ENCODE measurements around the gene YWHAE.
"Not testable (repeated sequence)": the region's sequence is repeated elsewhere in the genome, so short reads cannot be mapped to it uniquely, and the experiment has no call there.

The YWHAE gene

DNA sequence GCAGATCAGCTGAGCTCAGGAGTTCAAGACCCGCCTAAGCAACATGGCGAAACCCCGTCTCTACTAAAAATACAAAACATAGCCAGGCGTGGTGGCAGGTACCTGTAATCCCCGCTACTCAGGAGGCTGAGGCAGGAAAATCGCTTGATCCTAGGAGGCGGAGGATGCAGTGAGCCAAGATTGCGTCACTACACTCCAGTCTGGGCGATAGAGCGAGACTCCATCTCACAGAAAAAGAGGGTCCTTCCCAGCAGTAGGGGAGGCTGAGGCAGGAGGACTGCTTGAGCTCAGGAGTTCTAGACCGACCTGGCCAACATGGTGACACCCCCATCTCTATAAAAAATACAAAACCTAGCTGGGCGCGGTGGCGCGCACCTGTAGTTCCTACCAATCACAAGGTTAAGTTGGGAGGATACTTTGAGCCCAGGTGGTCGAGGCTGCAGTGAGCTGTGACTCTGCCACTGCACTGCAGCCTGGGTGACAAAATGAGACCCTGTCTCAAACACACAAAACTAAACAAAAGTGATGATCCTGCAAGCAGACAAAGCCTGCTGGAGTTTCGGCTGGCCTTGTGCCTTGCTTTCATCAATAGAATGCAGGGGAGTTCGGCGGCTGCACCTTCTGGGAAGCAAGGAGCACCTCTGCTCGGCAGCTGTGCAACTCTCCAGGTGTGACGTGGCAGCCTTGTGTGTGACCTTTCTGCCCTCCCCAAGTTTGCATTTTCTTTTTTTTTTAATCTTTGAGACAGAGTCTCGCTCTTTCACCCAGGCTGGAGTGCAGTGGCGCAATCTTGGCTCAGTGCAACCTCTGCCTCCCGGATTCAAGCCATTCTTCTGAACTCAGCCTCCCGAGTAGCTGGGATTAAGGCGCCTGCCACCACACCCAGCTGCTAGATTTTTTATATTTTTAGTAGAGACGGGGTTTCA, 12.4 kb upstream of the YWHAE start:
- no peak for DNase-seq (ENCODE audit: low read depth in 2 of 2)

DNA sequence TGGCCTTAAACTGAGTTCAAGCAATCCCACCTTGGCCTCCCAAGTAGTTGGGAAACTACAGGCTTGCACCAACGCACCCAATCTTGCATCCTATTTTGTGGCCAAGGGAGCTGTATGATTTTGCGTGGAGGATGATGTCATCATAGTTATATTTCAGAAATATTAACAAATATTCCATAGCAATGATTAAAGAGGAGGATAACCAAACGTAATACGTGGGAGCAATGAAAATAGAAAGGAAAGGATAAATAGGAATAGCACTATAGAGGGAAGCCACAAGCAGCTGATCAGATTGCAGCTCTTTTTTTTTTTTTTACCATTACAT, 2.2 kb upstream of the YWHAE start:
- DNase-seq (ENCODE audit: low read depth in 2 of 2): no peak

DNA sequence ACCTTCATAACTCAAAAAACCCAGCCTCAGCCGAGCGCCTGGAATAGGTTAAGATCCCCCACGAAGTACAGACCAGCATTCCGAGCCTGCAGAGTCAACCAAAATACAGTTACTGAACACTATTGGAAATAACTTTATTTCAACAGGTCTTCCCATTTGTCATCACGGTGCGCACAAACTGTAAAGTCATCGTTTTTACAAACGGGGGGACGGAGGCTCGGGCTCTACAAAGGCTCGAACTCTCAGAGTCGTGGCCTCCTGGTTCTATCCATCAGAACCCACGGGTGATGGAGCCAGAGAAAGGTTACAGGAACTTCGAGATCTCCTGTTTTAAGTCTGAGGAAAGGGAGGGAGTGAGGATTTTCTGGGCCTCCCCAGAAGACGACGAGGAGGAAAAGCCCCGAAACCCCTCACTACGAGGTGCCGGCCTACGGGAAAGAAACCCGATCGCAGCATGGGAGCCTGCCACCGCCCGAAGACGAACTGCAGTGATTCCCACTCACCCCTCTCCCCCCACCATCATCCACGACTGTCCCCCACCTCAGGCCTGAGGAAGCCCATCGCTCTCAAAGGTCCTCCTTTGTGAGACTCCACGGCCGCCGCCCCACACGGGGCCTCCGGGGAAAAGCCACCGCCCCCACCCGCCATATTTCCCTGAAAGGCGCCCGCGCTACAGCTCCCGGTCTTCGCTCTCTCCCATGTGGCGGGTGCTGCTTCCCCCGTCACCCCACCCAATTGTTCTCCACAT, 917 bp downstream of the YWHAE start:
- DNase-seq (ENCODE audit: low read depth in 2 of 2): no peak

DNA sequence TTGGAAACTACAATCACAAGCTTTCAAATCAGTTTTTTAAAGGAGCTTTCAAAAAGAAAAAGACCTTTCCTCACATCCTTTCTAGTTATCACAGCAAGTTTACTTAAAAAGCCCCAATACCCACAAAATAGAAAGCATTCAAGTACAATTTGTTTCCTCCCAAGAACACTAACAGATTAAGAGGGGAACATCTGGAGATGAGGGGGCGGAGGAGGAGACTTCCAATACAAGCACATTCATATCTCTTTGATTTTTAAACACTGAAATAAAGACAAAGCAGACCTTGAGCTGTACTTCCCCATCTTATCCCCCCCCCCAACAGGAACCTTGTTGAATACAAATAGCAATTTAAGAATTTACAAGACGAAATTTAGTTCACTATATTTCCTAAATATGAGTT, 2.0 kb downstream of the YWHAE start:
- no peak for DNase-seq (ENCODE audit: low read depth in 2 of 2)

DNA sequence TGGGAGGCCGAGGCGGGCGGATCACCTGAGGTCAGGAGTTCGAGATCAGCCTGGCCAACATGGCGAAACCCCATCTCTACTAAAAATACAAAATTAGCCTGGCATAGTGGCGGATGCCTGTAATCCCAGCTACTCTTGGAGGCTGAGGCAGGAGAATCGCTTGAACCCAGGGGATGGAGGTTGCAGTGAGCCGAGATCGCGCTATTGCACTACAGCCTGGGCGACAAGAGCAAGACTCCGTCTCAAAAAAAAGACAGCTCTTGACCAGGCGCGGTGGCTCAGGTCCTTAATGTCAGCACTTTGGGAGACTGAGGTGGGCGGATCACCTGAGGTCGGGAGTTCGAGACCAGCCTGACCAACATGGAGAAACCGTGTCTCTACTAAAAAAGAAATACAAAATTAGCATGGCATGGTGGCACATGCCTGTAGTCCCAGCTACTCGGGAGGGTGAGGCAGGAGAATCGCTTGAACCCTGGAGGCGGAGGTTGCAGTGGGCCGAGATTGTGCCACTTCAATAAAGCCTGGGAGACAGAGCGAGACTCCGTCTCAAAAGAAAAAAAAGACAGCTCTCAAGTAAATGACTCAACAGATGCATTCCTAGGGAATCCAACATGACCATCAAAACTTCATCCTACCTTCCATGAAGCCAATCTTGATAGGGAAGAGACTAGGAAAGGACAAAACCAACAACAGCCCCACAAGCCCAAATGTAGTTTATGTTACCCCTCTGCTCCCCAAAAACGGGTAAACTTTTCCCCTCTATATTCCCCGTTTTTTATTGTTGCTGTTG, 4.0 kb downstream of the YWHAE start:
- DNase-seq (ENCODE audit: low read depth in 2 of 2): not testable (repeated sequence)

DNA sequence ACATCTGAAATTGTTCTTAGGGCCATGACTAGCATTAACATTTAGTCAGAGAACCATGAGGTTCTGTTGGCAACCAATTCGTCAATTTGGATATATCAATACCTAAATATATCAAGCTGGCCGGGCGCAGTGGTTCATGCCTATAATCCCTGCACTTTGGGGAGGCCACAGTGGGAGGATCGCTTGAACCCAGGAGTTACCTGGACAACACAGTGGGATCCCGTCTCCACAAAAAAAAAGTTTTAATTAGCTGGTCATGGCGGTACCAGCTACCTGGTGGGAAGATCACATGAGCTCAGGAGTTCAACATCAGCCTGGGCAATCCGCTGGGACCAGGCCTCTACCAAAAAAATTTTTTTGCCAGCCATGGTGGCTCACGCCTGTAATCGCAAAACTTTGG, 8.4 kb downstream of the YWHAE start:
- DNase-seq (ENCODE audit: low read depth in 2 of 2): no peak

DNA sequence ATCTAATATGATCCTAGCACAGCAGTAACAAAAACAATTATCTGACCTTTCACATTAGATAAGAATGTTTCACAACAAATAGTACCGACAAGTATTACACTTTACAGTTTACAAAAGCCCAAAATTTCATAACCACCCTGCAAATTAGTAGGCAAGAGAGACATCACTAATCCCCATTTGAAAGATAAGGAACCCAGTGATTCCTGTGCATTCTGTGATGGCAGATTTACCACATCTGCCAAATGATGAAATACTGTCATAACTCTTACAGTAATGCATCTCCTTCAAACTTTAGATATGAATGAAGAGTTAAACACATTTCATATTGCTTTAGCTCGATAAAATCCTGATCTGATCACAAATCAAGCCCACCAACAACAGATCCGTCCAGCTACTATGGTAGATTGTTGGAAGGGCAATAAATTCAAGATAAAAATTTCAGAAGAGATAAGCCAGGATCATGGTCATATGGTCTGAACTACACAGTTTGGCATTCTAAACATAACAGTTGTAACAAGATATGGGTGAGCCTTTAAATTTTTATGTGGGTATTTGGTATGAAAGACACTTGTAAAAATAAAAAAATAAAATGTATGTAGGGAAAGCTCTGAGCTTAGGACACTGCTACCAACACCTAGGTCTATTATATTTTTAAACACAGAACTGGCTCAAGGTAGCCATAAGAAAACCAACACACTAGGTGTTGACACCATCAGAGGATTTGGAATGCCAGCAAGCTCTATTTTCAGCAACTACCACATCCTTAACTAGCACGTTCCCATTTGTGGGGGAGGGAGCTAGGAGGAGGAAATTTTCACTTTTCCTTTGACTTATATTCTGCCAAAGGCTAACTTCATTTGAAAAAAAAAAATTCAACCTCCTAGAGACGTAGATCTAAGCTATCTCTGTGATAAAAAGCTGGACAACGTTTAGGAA, 9.3 kb downstream of the YWHAE start:
- no peak for DNase-seq (ENCODE audit: low read depth in 2 of 2)

DNA sequence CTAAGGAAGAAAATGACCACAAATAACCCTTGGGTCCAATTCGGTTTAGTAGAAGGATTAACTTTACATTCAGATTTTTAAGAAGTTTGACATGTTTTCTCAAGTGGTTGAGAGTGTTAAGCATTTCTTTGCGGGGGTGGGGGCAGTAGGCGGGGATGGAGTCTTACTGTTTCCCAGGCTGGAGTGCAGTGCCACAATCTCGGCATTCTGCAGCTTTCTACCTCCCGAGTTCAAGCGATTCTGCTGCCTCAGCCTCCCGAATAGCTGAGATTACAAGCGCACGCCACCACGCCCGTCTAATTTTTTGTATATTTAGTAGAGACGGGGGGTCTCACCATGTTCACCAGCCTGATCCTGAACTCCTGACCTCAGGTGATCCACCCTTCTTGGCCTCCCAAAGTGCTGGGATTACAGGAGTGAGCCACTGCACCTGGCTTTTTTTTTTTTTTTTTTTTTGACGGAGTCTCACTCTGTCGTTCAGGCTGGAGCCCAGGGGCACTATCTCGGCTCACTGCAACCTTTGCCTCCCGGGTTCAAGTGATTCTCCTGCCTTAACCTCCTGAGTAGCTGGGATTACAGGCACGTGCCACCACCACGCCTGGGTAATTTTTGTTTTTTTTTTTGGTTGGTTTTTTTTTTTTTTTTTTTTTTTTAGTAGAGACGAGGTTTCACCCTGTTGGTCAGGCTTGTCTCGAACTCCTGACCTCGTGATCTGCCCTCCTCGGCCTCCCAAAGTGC, 12.4 kb downstream of the YWHAE start:
- not testable (repeated sequence) for DNase-seq (ENCODE audit: low read depth in 2 of 2)

DNA sequence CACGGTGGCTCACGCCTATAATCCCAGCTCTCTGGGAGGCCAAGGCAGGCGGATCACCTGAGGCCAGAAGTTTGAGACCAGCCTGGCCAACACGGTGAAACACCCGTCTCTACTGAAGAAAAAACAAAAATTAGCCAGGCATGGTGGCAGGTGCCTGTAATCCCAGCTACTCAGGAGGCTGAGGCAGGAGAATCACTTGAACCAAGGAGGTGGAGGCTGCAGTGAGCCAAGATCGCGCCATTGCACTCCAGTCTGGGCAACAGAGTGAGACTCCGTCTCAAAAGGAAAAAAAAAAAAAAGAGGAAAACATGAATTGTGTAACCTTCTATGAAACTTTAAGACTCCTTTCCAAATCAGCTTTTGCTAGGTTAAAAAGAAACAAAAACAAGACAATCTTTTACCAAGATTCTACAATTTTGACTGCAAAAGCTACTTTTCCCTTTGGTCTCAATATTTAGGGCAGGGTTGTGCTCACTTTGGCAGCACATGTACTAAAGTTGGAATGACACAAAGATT, 13.3 kb downstream of the YWHAE start:
- DNase-seq (ENCODE audit: low read depth in 2 of 2): not testable (repeated sequence)

DNA sequence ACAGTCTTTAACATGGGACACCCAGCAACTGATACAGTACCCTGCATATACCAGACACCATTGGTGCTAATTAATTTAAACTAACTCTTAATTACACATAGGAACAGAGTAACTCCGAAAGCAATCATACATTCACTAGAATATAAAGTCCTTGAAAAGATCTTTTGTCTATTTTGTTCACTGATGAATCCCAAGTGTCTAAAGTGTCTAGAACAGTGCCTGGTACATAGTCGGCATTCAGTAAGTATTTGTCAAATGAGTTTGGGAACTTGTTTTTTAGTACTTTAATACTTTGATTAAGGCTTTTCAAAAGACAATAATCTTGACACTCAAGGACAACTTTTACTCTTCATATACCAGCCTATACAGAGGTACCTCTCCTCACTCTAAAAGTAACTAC, 13.8 kb downstream of the YWHAE start:
- no peak for DNase-seq (ENCODE audit: low read depth in 2 of 2)

DNA sequence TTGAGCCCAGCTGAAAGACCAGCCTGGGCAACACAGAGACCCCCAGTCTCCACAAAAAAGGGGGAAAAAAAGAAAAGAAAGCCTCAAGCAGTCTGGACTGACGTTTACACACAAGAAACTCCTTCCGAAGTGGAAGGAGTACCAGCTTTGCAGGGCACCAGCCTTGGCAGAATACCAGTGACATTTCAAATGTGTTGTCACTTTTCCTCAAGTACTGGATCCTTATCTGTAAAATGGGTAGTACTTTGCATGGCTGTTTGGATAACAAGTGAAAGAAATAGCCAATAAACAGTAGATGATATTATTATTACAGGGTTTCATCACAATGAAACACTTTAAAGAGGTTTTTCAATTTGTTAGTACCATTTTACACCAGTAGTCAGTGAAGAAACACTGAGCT, 14.2 kb downstream of the YWHAE start:
- DNase-seq (ENCODE audit: low read depth in 2 of 2): no peak

DNA sequence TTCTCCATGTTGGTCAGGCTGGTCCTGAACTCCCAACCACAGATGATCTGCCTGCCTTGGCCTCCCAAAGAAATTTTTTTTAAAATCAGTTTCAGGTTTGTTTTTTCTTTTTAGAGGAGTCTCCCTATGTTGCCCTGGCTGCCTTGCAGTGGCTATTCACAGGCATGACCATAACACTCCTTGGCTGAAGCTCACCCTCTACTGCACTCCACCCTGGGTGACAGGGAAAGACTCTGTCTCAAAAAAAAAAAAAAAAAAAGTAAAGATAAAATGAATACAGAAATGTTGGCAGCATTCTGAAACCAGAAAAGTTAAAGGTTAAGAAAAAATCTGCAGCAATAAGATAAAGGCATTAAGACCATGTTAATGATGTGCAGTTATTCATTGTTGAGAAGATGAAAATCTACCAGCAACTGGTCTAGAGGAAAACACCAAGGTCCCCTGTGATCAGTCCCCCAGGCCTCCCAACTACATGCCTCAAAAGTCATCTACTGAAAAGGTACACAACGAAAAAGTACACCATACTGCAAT, 15.1 kb downstream of the YWHAE start:
- no peak for DNase-seq (ENCODE audit: low read depth in 2 of 2)

DNA sequence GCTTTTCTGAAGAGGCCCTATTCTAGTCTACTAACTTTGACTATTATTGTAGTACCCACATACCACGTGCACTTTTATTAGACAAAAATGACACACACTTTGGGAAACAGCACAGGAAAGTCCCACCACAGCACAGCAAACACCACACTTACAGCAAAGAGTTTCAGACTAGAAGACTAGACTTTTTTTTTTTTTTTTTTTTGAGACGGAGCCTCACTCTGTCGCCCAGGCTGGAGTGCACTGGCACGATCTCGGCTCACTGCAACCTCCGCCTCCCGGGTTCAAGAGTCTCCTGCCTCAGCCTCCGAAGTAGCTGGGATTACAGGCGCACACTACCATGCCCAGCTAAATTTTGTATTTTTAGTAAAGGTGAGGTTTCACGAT, 20.1 kb downstream of the YWHAE start:
- DNase-seq (ENCODE audit: low read depth in 2 of 2): no peak

DNA sequence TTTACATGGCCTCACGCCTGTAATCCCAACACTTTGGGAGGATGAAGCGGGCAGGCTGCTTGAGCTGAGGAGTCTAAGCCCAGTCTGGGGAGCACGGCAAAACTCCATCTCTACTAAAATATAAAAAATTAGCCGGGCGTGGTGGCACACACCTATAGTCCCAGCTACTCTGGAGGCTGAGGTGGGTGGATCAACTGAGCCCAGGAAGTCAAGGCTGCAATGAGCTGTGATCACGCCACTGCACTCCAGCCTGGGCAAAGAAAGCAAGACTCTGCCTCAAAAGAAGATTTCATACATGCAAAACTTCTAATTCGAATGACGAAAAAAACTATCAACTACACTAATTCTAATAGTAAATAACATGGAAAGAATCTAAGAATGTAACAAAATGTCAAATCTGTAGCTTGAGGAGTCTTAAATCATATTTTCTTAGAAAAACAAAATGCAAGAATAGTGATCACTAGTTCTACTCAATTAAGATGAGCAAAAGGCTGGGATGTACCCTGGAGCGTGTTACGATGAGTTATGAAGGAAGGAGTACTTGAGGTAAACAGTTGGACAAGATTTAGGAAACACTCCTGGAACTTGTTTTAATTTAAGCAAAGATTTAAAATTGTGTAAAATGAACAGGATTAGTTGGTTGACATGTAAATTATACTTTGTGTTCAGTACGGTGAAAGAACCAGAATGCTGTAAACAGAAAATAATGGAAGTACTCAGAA, 20.7 kb downstream of the YWHAE start:
- DNase-seq (ENCODE audit: low read depth in 2 of 2): no peak

DNA sequence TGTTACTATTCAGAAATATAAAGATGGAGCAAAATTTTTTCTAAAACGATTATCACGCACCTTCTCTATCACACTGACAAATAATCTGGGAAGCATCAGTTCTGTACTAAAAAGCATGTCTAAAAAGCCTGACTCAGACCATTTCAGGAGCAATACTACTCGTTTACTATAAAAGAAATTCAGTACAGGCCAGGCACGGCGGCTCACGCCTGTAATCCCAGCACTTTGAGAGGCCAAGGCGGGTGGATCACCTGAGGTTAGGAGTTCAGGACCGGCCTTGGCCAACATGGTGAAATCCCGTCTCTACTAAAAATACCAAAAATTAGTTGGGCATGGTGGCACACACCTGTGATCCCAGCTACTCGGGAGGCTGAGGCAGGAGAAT, 21.6 kb downstream of the YWHAE start:
- DNase-seq (ENCODE audit: low read depth in 2 of 2): not testable (repeated sequence)

DNA sequence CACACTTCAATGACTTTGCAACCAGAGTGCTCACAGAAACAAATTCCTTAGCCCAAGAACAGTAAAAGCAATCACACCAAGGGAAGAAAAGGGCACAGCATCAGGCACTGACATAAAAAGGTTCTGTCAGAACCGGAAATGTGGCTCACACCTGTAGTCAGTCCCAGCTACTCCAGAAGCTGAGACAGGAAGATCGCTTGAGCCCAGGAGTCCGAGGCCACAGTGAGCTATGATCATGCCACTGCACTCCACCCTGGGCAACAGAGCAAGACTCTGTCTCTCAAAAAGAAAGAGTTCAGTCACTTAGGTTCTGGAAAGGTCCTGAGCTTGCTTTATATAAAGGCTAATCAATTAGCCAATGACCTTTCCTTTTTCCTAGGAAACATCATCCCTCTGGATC, 22.7 kb downstream of the YWHAE start:
- no peak for DNase-seq (ENCODE audit: low read depth in 2 of 2)

DNA sequence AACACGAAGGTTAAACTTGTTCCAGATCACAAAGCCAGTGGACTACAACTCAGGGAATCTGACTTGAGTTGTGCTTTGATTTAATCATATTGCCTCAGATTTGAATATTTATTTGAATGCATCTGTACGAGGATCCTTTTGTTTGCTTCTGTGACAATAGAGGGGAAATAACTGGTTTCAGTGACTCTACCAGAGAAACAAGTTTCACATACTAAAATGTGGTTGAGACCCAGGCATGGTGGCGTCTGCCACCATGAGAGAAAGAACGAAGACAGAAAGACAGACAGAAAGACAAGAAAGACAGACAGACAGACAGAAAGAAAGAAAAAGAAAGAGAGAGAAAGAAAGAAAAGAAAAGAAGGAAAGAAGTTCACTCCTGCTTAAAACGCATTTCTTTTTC, 24.0 kb downstream of the YWHAE start:
- DNase-seq (ENCODE audit: low read depth in 2 of 2): no peak

DNA sequence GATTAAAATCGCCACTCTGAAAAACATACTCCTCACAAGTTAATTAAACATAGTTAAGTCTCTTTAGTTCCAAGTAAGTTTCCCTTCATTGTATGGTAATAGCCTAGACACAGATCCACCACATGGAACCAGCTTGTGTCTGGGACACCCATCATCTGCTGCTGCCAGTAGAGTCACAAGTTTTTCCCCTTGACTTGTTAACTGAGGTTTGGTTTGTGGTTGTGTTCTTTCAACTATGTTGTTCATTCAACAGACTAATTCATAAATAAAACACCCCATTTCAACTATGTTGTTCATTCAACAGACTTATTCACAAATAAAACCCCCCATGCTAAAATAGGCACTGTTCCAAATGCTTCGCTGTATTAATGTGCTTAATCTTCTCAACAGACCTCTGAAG, 24.4 kb downstream of the YWHAE start:
- DNase-seq (ENCODE audit: low read depth in 2 of 2): no peak

DNA sequence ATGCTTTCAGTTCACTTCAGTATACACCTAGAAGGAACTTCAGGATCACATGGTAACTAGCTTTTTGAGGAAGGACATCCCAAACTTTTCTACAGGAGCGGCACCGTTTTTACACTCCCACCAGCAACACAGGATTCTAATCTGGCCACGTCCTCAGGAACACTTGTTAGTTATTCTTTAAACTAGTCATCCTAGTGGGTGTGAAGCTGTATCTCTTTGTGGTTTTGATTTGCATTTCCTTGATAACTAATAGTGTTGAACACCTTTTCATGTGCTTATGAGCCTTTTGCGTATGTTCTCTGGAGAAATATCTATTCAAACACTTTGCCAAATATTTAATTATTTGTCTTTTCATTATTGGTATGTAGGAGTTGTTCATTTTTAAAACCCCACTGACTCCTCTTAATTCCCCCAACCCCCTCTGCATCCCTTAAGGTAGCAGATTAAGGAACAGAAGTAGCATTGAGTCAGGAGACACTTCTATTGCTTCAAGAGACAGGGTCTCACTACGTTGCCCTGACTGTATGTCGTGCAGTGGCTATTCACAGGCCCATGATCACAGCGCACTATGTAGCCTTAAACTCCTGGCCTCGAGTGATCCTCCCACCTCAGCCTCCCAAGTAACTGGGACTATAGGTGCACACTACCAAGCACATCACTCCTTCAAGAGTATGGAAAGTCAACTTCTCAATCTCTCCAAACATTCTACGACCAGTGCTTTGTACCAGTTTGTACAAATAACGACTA, 25.4 kb downstream of the YWHAE start:
- no peak for DNase-seq (ENCODE audit: low read depth in 2 of 2)

Measured in fibroblast of skin of left quadriceps (primary cell).